Skeletal muscle satellite cell (primary cell): ENCODE results near the gene RPL7L1.
"Not testable (repeated sequence)": the region's sequence is repeated elsewhere in the genome, so short reads cannot be mapped to it uniquely, and the experiment has no call there.

Experiments
- H3K27me3 ChIP-seq: 2 replicates; pipeline ENCODE4 v1.7.0; 2013; ENCODE audit warnings: low read length; ENCODE audit not compliant: control insufficient read depth, insufficient read depth
- H3K36me3 ChIP-seq: 2 replicates; pipeline ENCODE4 v1.7.0; 2013; ENCODE audit warnings: mild to moderate bottlenecking, control low read depth, low read length; ENCODE audit not compliant: insufficient read depth
- H3K4me1 ChIP-seq: 2 replicates; pipeline ENCODE4 v1.7.0; 2013; ENCODE audit warnings: low read length; ENCODE audit not compliant: control insufficient read depth, insufficient read depth
- H3K4me2 ChIP-seq: 2 replicates; pipeline ENCODE4 v1.7.0; 2013; ENCODE audit warnings: mild to moderate bottlenecking, low read length
- H3K4me3 ChIP-seq: 2 replicates; pipeline ENCODE4 v1.7.0; 2013; ENCODE audit warnings: low read length
- H3K9ac ChIP-seq: 2 replicates; pipeline ENCODE4 v1.7.0; 2013; ENCODE audit warnings: mild to moderate bottlenecking, low read depth, low read length, moderate library complexity
- H3K9me3 ChIP-seq: replicated peaks from 2 replicates; pipeline ENCODE4 v1.7.0; 2013; ENCODE audit warnings: mild to moderate bottlenecking, control low read depth, low read length

RPL7L1 gene

GRCh38 chr6:42894041-42894828 lies 14.8 kb downstream of the RPL7L1 start:
- H3K9ac ChIP-seq, H3K36me3 ChIP-seq, H3K4me3 ChIP-seq, H3K9me3 ChIP-seq, H3K27me3 ChIP-seq, H3K4me2 ChIP-seq: not testable (repeated sequence)
- peaks cover 17% of the 10 kb centered on the region for H3K4me1 ChIP-seq

GRCh38 chr6:42896178-42896719 lies 16.8 kb downstream of the RPL7L1 start:
- Histone ChIP-seq H3K9ac (no peak overlapping the region), H3K4me1 (peaks cover 14% of the 10 kb centered on the region), H3K9me3 (no peaks in the 10 kb centered on the region), H3K4me3 (no peak overlapping the region), H3K27me3 (no peaks in the 10 kb centered on the region), H3K4me2 (no peak overlapping the region), H3K36me3 (no peaks in the 10 kb centered on the region)

- H3K9ac ChIP-seq: no peak overlapping the region
- no peak overlapping the region for H3K4me3 ChIP-seq
- H3K4me2 ChIP-seq: peak overlapping the region; percentile 54
- no peaks in the 10 kb centered on the region for H3K27me3 ChIP-seq
- peaks cover 12% of the 10 kb centered on the region for H3K4me1 ChIP-seq
- H3K9me3 ChIP-seq: no peaks in the 10 kb centered on the region
- H3K36me3 ChIP-seq: no peaks in the 10 kb centered on the region
These were observed 19.5 kb downstream of the RPL7L1 start for GRCh38 chr6:42898891-42899361.

- H3K36me3 ChIP-seq: no peaks in the 10 kb centered on the region
- peak overlapping the region; percentile 35 for H3K4me2 ChIP-seq
- H3K9ac ChIP-seq: no peak overlapping the region
- H3K27me3 ChIP-seq: no peaks in the 10 kb centered on the region
- no peaks in the 10 kb centered on the region for H3K9me3 ChIP-seq
- H3K4me1 ChIP-seq: peaks cover 12% of the 10 kb centered on the region
- no peak overlapping the region for H3K4me3 ChIP-seq
These were observed 20.5 kb downstream of the RPL7L1 start for GRCh38 chr6:42899871-42900270.

GRCh38 chr6:42901538-42901957 lies 22.1 kb downstream of the RPL7L1 start:
- H3K4me3 ChIP-seq: no peak overlapping the region
- H3K4me1 ChIP-seq: peaks cover 12% of the 10 kb centered on the region
- H3K36me3 ChIP-seq: no peaks in the 10 kb centered on the region
- no peaks in the 10 kb centered on the region for H3K27me3 ChIP-seq
- H3K9me3 ChIP-seq: no peaks in the 10 kb centered on the region
- H3K4me2 ChIP-seq: peak overlapping the region; percentile 58
- H3K9ac ChIP-seq: no peak overlapping the region

GRCh38 chr6:42902429-42903263 lies 23.2 kb downstream of the RPL7L1 start:
- H3K4me3 ChIP-seq, H3K9ac ChIP-seq, H3K36me3 ChIP-seq: not testable (repeated sequence)

GRCh38 chr6:42904467-42904866 lies 25.1 kb downstream of the RPL7L1 start:
- H3K9me3 ChIP-seq: no peaks in the 10 kb centered on the region
- no peak overlapping the region for H3K4me2 ChIP-seq
- no peak overlapping the region for H3K4me3 ChIP-seq
- H3K36me3 ChIP-seq: no peaks in the 10 kb centered on the region
- no peaks in the 10 kb centered on the region for H3K27me3 ChIP-seq
- no peak overlapping the region for H3K9ac ChIP-seq
- H3K4me1 ChIP-seq: peaks cover 11% of the 10 kb centered on the region

More at GRCh38 chr6:42902429-42903263, 23.2 kb downstream of the RPL7L1 start:
- peaks cover 15% of the 10 kb centered on the region for H3K4me1 ChIP-seq
- not testable (repeated sequence) for H3K4me2 ChIP-seq, H3K27me3 ChIP-seq, H3K9me3 ChIP-seq

GRCh38 chr6:42907336-42907735 lies 27.9 kb downstream of the RPL7L1 start:
- no peak overlapping the region for H3K9ac ChIP-seq
- no peak overlapping the region for H3K4me3 ChIP-seq
- H3K9me3 ChIP-seq: no peaks in the 10 kb centered on the region
- H3K27me3 ChIP-seq: peaks cover 1% of the 10 kb centered on the region
- no peaks in the 10 kb centered on the region for H3K36me3 ChIP-seq
- peaks cover 10% of the 10 kb centered on the region for H3K4me1 ChIP-seq
- H3K4me2 ChIP-seq: no peak overlapping the region

- Histone ChIP-seq H3K9ac (no peak overlapping the region), H3K4me2 (no peak overlapping the region), H3K9me3 (no peaks in the 10 kb centered on the region), H3K4me1 (peaks cover 10% of the 10 kb centered on the region), H3K36me3 (no peaks in the 10 kb centered on the region), H3K27me3 (peaks cover 4% of the 10 kb centered on the region), H3K4me3 (no peak overlapping the region)
These were observed 30.4 kb downstream of the RPL7L1 start for GRCh38 chr6:42909835-42910234.

- H3K4me2 ChIP-seq: peak overlapping the region; percentile 62
- H3K36me3 ChIP-seq: no peaks in the 10 kb centered on the region
- peaks cover 4% of the 10 kb centered on the region for H3K27me3 ChIP-seq
- H3K9me3 ChIP-seq: no peaks in the 10 kb centered on the region
- no peak overlapping the region for H3K9ac ChIP-seq
- H3K4me1 ChIP-seq: peaks cover 10% of the 10 kb centered on the region
- no peak overlapping the region for H3K4me3 ChIP-seq
These were observed 32.0 kb downstream of the RPL7L1 start for GRCh38 chr6:42911171-42912021.

GRCh38 chr6:42914546-42914945 lies 35.1 kb downstream of the RPL7L1 start:
- Histone ChIP-seq H3K4me2 (no peak overlapping the region), H3K4me1 (peaks cover 7% of the 10 kb centered on the region)

More at GRCh38 chr6:42914546-42914945, 35.1 kb downstream of the RPL7L1 start:
- H3K4me3 ChIP-seq: no peak overlapping the region
- H3K36me3 ChIP-seq: no peaks in the 10 kb centered on the region
- H3K9me3 ChIP-seq: no peaks in the 10 kb centered on the region
- H3K9ac ChIP-seq: no peak overlapping the region
- H3K27me3 ChIP-seq: peaks cover 4% of the 10 kb centered on the region
